ENCODE data around the gene ZNF628. TPM values are rescaled to one million over a fixed set of nuclear protein-coding genes. Genes with fewer than 3 reads are reported as not detected.

The ZNF628 gene
- total and polyA plus RNA-seq, 10 donors = 1.4 to 13.6 (median 7.9) TPM

GRCh38 chr19:55465460-55466240 lies 10.8 kb upstream of the ZNF628 start:
- 72 to 86% (median 83%) methylated on average over 7 to 11 of the region's 11 CpGs for WGBS, 5 donors
- no peaks in the 10 kb centered on the region for H3K36me3 ChIP-seq
- no peaks in the 10 kb centered on the region for H3K27me3 ChIP-seq (replicated peaks in 1 of 7)
- intact Hi-C loops (cut with DNase I; ENCODE audit: low total_unique reads) = loop anchor here (2.0 kb wide), 1 partner anchor 39 kb away; no protein-coding TSS in a partner anchor
- H3K4me3 ChIP-seq = no peak overlapping the region
- no peaks in the 10 kb centered on the region for H3K9me3 ChIP-seq
- DNase-seq = peak; percentile 74
- TF ChIP-seq POLR2A (IDR thresholded peaks at IDR 0.05) (no peak), CTCF (IDR thresholded peaks at IDR 0.05 in 8 of 11, conservative IDR thresholded peaks at IDR 0.05 in 3 of 11) (no peak), POLR2AphosphoS5 (IDR thresholded peaks at IDR 0.05) (no peak)
- no peak overlapping the region for H3K27ac ChIP-seq
- peaks cover 0 to 30% (median 24%) of the 10 kb centered on the region in 6 donors for H3K4me1 ChIP-seq

- intact Hi-C loops (cut with DNase I; ENCODE audit: low total_unique reads) = loop anchor here (2.0 kb wide), 1 partner anchor 39 kb away; no protein-coding TSS in a partner anchor
- WGBS, 5 donors = 66 to 95% (median 87%) methylated on average over 4 of the region's 4 CpGs
- H3K27ac ChIP-seq = no peak overlapping the region
Measured at GRCh38 chr19:55466241-55466614, 10.2 kb upstream of the ZNF628 start.

DNA sequence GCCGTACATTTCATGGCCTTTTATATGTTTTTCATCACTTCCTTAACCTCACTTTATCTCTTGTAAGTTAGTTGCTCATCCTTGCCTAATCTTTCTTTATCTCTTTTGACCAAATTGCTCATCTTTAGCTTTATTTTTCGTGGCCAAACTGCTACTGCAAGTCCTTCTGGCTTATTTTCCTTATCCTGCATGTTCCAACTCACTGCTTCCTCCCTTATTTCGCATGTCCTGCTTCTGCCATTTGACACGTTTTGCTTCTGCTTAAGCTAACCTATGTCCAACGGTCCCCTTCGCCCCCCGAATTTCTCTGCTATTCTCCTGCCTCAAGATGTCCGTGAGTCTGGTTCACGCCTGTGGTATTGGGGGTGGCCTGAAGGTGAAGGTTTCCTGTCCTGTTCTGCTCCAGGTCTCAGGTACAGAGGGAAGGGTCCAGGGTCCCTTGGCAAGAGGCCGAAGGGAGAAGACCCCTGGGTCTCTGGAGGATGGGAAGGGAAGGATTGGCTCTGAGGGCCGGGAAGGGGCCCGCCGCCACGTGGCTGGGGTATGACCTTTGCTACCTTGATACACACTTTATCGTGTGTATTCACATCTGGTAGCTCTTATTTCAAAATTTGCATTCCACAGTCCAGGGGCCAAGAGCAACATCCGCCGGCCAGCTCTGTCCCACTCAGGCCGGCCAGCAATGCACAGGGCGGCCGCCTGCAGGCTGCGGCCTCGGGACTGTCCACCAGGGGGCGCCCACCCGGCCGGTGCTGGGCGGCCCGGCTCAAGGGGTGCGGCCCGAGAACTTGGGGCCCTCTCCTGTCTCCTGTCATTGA lies 9.0 kb upstream of the ZNF628 start:
- 32 to 44% (median 39%) methylated on average over 22 to 29 of the region's 29 CpGs for WGBS, 5 donors
- no peaks in the 10 kb centered on the region for H3K9me3 ChIP-seq
- intact Hi-C loops (cut with DNase I; ENCODE audit: low total_unique reads) = loop anchor here (2.0 kb wide), 1 partner anchor 37 kb away; no protein-coding TSS in a partner anchor

More at GRCh38 chr19:55466241-55466614, 10.2 kb upstream of the ZNF628 start:
- peaks cover 0 to 24% (median 20%) of the 10 kb centered on the region in 6 donors for H3K4me1 ChIP-seq
- no peaks in the 10 kb centered on the region for H3K9me3 ChIP-seq
- no peak for TF ChIP-seq CTCF (IDR thresholded peaks at IDR 0.05 in 8 of 11, conservative IDR thresholded peaks at IDR 0.05 in 3 of 11)
- no peak for TF ChIP-seq POLR2A (IDR thresholded peaks at IDR 0.05)
- TF ChIP-seq POLR2AphosphoS5 (IDR thresholded peaks at IDR 0.05) = no peak
- H3K27me3 ChIP-seq (replicated peaks in 1 of 7) = no peaks in the 10 kb centered on the region
- DNase-seq = no peak
- no peak overlapping the region for H3K4me3 ChIP-seq
- no peaks in the 10 kb centered on the region for H3K36me3 ChIP-seq

More for the DNA sequence above, 9.0 kb upstream of the ZNF628 start:
- no peaks in the 10 kb centered on the region for H3K27me3 ChIP-seq (replicated peaks in 1 of 7)
- H3K36me3 ChIP-seq = no peaks in the 10 kb centered on the region
- peak overlapping the region in 1 of 8 donors; percentile 0 for H3K27ac ChIP-seq
- peak; percentile 87 to 100 (median 99) for TF ChIP-seq CTCF (IDR thresholded peaks at IDR 0.05 in 8 of 11, conservative IDR thresholded peaks at IDR 0.05 in 3 of 11)
- peak in 2 of 3 donors; percentile 57 to 70 for TF ChIP-seq POLR2AphosphoS5 (IDR thresholded peaks at IDR 0.05)
- TF ChIP-seq POLR2A (IDR thresholded peaks at IDR 0.05) = no peak
- H3K4me3 ChIP-seq = no peak overlapping the region
- DNase-seq = peak; percentile 93
- peaks cover 0 to 17% (median 13%) of the 10 kb centered on the region in 6 donors for H3K4me1 ChIP-seq

Data from spleen (tissue), 11 donors.